Measurements from ENCODE around the gene CCDC34.

CCDC34 gene

GRCh38 chr11:27307232-27307631, 55.8 kb downstream of the CCDC34 start:
- TF ChIP-seq SIN3A (IDR thresholded peaks at IDR 0.05; ENCODE audit: borderline replicate concordance, insufficient read depth, low read length) (no peak), FOXP2 (optimal IDR thresholded peaks at IDR 0.05; ENCODE audit: borderline replicate concordance, extremely low read depth, extremely low read length, insufficient read depth) (no peak), POLR2AphosphoS5 (IDR thresholded peaks at IDR 0.05; ENCODE audit: low read depth, low read length) (no peak), TAF1 (IDR thresholded peaks at IDR 0.05; ENCODE audit: borderline replicate concordance, insufficient read depth, low read length) (no peak), REST (IDR thresholded peaks at IDR 0.05; ENCODE audit: insufficient read depth in 1 of 2, low read depth in 2 of 2, low read length in 2 of 2) (no peak)

- TF ChIP-seq FOXP2 (optimal IDR thresholded peaks at IDR 0.05; ENCODE audit: borderline replicate concordance, extremely low read depth, extremely low read length, insufficient read depth) (no peak), POLR2AphosphoS5 (IDR thresholded peaks at IDR 0.05; ENCODE audit: low read depth, low read length) (no peak), SIN3A (IDR thresholded peaks at IDR 0.05; ENCODE audit: borderline replicate concordance, insufficient read depth, low read length) (no peak), TAF1 (IDR thresholded peaks at IDR 0.05; ENCODE audit: borderline replicate concordance, insufficient read depth, low read length) (no peak), REST (IDR thresholded peaks at IDR 0.05; ENCODE audit: insufficient read depth in 1 of 2, low read depth in 2 of 2, low read length in 2 of 2) (no peak)
Measured at GRCh38 chr11:27305751-27306150, 57.3 kb downstream of the CCDC34 start.

- TF ChIP-seq TAF1 (IDR thresholded peaks at IDR 0.05; ENCODE audit: borderline replicate concordance, insufficient read depth, low read length), result no peak
- TF ChIP-seq FOXP2 (optimal IDR thresholded peaks at IDR 0.05; ENCODE audit: borderline replicate concordance, extremely low read depth, extremely low read length, insufficient read depth), result no peak
Measured at GRCh38 chr11:27304514-27304913, 58.5 kb downstream of the CCDC34 start.

- no peak for TF ChIP-seq SIN3A (IDR thresholded peaks at IDR 0.05; ENCODE audit: borderline replicate concordance, insufficient read depth, low read length)
- no peak for TF ChIP-seq FOXP2 (optimal IDR thresholded peaks at IDR 0.05; ENCODE audit: borderline replicate concordance, extremely low read depth, extremely low read length, insufficient read depth)
- no peak for TF ChIP-seq TAF1 (IDR thresholded peaks at IDR 0.05; ENCODE audit: borderline replicate concordance, insufficient read depth, low read length)
- no peak for TF ChIP-seq REST (IDR thresholded peaks at IDR 0.05; ENCODE audit: insufficient read depth in 1 of 2, low read depth in 2 of 2, low read length in 2 of 2)
- no peak for TF ChIP-seq POLR2AphosphoS5 (IDR thresholded peaks at IDR 0.05; ENCODE audit: low read depth, low read length)
Measured at GRCh38 chr11:27303903-27304302, 59.1 kb downstream of the CCDC34 start.

- no peak for TF ChIP-seq FOXP2 (optimal IDR thresholded peaks at IDR 0.05; ENCODE audit: borderline replicate concordance, extremely low read depth, extremely low read length, insufficient read depth)
- no peak for TF ChIP-seq POLR2AphosphoS5 (IDR thresholded peaks at IDR 0.05; ENCODE audit: low read depth, low read length)
- TF ChIP-seq REST (IDR thresholded peaks at IDR 0.05; ENCODE audit: insufficient read depth in 1 of 2, low read depth in 2 of 2, low read length in 2 of 2), result no peak
- no peak for TF ChIP-seq SIN3A (IDR thresholded peaks at IDR 0.05; ENCODE audit: borderline replicate concordance, insufficient read depth, low read length)
- no peak for TF ChIP-seq TAF1 (IDR thresholded peaks at IDR 0.05; ENCODE audit: borderline replicate concordance, insufficient read depth, low read length)
Measured at GRCh38 chr11:27300974-27301373, 62.0 kb downstream of the CCDC34 start.
